LNCAP (cell line): ENCODE data around the gene SLC7A6.

Experiments
- CTCF ChIP-seq: fragments of 450-650 bp; IDR thresholded peaks from 2 replicates; pipeline ENCODE4 v1.5.1; 2017; ENCODE audit warnings: mild to moderate bottlenecking

The SLC7A6 gene

GRCh38 chr16:68236137-68236825 lies 28.0 kb upstream of the SLC7A6 start:
- TF ChIP-seq CTCF: no peak

GRCh38 chr16:68236826-68237242 lies 27.5 kb upstream of the SLC7A6 start:
- TF ChIP-seq CTCF: no peak

- no peak for TF ChIP-seq CTCF
Measured at GRCh38 chr16:68237243-68238028, 26.9 kb upstream of the SLC7A6 start.

GRCh38 chr16:68238029-68238345 lies 26.3 kb upstream of the SLC7A6 start:
- no peak for TF ChIP-seq CTCF

- TF ChIP-seq CTCF: no peak
Measured at GRCh38 chr16:68242085-68242484, 22.2 kb upstream of the SLC7A6 start.

GRCh38 chr16:68242926-68243858 lies 21.1 kb upstream of the SLC7A6 start:
- no peak for TF ChIP-seq CTCF

GRCh38 chr16:68244481-68244902 lies 19.8 kb upstream of the SLC7A6 start:
- no peak for TF ChIP-seq CTCF
